Stomach (tissue), 4 donors: ENCODE data around the gene DPYD.

Source experiments
- POLR2A ChIP-seq, 4 donors: fragments of 450-650 bp; IDR thresholded peaks; one replicate each; pipeline ENCODE4 v1.6.1; 2016; ENCODE audit warnings: antibody characterized with exemption in 4 of 4, control low read depth in 2 of 4, mild to moderate bottlenecking in 1 of 4, moderate library complexity in 1 of 4
- POLR2AphosphoS5 ChIP-seq, 3 donors: sonication (generic); formaldehyde crosslinking; IDR thresholded peaks; one replicate each; pipeline ENCODE4 v1.6.1; 2016; ENCODE audit warnings: antibody characterized with exemption in 3 of 3

DNA sequence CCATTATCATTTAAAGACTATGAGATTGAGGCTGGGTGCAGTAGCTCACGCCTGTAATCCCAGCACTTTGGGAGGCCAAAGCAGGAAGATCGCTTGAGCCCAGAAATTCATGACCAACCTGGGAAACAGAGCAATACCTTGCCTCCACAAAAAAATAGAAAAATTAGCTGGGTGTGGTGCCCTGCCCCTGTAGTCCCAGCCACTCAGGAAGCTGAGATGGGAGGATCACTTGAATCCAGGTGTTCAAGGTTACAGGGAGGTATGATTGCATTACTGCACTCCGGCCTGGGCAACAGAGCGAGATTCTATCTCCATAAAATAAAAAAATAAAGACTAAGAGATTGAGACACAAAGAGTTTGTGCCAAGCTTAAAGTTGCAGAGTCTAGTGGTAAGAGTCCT lies 537.0 kb downstream of the DPYD start:
- TF ChIP-seq POLR2A (IDR thresholded peaks at IDR 0.05) (no peak), POLR2AphosphoS5 (IDR thresholded peaks at IDR 0.05) (no peak)
